ENCODE measurements around the gene SLC7A7. TPM values are rescaled to one million over a fixed set of nuclear protein-coding genes. Genes with fewer than 3 reads are reported as not detected.
"Not testable (repeated sequence)": the region's sequence is repeated elsewhere in the genome, so short reads cannot be mapped to it uniquely, and the experiment has no call there.

Gene SLC7A7
- total and polyA plus RNA-seq, 2 donors (not counting 1 experiment from before 2014, with no cell fraction given) = 6.3 to 9.5 TPM

GRCh38 chr14:22830443-22831010 is 15.3 kb upstream of the SLC7A7 start:
- H3K27ac ChIP-seq (ENCODE audit: insufficient read depth, low read length) = peak overlapping the region; percentile 86
- peak overlapping the region; percentile 89 for H3K4me2 ChIP-seq (ENCODE audit: extremely low read depth, insufficient read depth, low read length)
- peaks cover 2% of the 10 kb centered on the region for H3K4me1 ChIP-seq (ENCODE audit: control insufficient read depth, extremely low read depth, insufficient read depth, low read length)
- H3K36me3 ChIP-seq (ENCODE audit: control insufficient read depth, insufficient read depth, low read length) = peaks cover 4% of the 10 kb centered on the region
- H3K9me3 ChIP-seq (ENCODE audit: control insufficient read depth, insufficient read depth, low read depth, low read length) = no peaks in the 10 kb centered on the region
- no peak for TF ChIP-seq EZH2 (IDR thresholded peaks at IDR 0.05; ENCODE audit: low read length, missing control alignments)
- TF ChIP-seq, protein P1, sequence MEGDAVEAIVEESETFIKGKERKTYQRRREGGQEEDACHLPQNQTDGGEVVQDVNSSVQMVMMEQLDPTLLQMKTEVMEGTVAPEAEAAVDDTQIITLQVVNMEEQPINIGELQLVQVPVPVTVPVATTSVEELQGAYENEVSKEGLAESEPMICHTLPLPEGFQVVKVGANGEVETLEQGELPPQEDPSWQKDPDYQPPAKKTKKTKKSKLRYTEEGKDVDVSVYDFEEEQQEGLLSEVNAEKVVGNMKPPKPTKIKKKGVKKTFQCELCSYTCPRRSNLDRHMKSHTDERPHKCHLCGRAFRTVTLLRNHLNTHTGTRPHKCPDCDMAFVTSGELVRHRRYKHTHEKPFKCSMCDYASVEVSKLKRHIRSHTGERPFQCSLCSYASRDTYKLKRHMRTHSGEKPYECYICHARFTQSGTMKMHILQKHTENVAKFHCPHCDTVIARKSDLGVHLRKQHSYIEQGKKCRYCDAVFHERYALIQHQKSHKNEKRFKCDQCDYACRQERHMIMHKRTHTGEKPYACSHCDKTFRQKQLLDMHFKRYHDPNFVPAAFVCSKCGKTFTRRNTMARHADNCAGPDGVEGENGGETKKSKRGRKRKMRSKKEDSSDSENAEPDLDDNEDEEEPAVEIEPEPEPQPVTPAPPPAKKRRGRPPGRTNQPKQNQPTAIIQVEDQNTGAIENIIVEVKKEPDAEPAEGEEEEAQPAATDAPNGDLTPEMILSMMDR (conservative IDR thresholded peaks at IDR 0.05 in 1 of 2, IDR thresholded peaks at IDR 0.05 in 1 of 2; ENCODE audit: low read depth in 1 of 2, low read length in 2 of 2) = no peak
- no peaks in the 10 kb centered on the region for H3K27me3 ChIP-seq (ENCODE audit: control insufficient read depth, insufficient read depth, low read length)
- peak overlapping the region; percentile 87 for H3K9ac ChIP-seq (ENCODE audit: insufficient read depth, low read length)
- no peak for DNase-seq (ENCODE audit: low read depth in 2 of 2)
- no peaks in the 10 kb centered on the region for H4K20me1 ChIP-seq (ENCODE audit: control insufficient read depth, extremely low read depth, insufficient read depth, low read length)
- peak overlapping the region; percentile 75 to 92 (median 84) for H3K4me3 ChIP-seq (replicated peaks in 1 of 4; ENCODE audit: control extremely low read depth in 1 of 4, insufficient read depth in 1 of 4, low read depth in 3 of 4, low read length in 4 of 4)
- peaks cover 17% of the 10 kb centered on the region for H3K79me2 ChIP-seq (ENCODE audit: control insufficient read depth, insufficient read depth, low read length)
- no peak overlapping the region for H2AFZ ChIP-seq (ENCODE audit: low read length)

GRCh38 chr14:22829661-22830442 is 14.6 kb upstream of the SLC7A7 start, which contains the start of gene MRPL52:
MRPL52 (plus strand) TSS chr14:22829887; CDS start chr14:22829913, 26 bp downstream.
- DNase-seq (ENCODE audit: low read depth in 2 of 2) = peak; percentile 84 to 87

DNA sequence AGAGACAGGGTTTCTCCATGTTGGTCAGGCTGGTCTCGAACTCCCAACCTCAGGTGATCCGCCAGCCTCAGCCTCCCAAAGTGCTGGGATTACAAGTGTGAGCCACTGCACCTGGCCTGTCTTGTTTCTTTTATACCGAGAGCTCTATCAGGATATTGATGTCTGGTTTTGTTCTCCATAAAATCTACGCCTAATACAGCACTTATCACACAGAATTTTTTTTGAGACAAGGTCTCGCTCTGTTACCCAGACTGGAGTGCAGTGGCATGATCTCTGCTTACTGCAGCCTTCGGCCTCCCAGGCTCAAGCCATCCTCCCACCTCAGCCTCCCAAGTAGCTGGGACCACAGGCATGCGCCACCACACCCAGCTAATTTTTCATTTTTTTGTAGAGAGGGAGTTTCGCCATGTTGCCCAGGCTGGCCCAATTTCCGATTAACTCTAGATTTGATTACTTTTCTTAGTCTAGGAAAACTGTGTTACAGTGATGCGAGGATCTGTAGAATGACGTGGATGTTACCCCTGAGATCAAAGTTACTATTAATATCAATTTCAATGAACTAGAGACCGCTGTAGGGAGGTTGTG is 13.9 kb upstream of the SLC7A7 start:
- Histone ChIP-seq H3K79me2 (ENCODE audit: control insufficient read depth, insufficient read depth, low read length) (peaks cover 17% of the 10 kb centered on the region), H2AFZ (ENCODE audit: low read length) (peak overlapping the region; percentile 30), H3K4me2 (ENCODE audit: extremely low read depth, insufficient read depth, low read length) (peak overlapping the region; percentile 1), H3K4me3 (replicated peaks in 1 of 4; ENCODE audit: control extremely low read depth in 1 of 4, insufficient read depth in 1 of 4, low read depth in 3 of 4, low read length in 4 of 4) (peak overlapping the region in 2 of 4 experiments; percentile 85 to 92), H3K27ac (ENCODE audit: insufficient read depth, low read length) (peak overlapping the region; percentile 86)
- not testable (repeated sequence) for H3K36me3 ChIP-seq (ENCODE audit: control insufficient read depth, insufficient read depth, low read length); H4K20me1 ChIP-seq (ENCODE audit: control insufficient read depth, extremely low read depth, insufficient read depth, low read length); H3K4me1 ChIP-seq (ENCODE audit: control insufficient read depth, extremely low read depth, insufficient read depth, low read length); H3K9me3 ChIP-seq (ENCODE audit: control insufficient read depth, insufficient read depth, low read depth, low read length); H3K27me3 ChIP-seq (ENCODE audit: control insufficient read depth, insufficient read depth, low read length); H3K9ac ChIP-seq (ENCODE audit: insufficient read depth, low read length); DNase-seq (ENCODE audit: low read depth in 2 of 2)

More at GRCh38 chr14:22829661-22830442, 14.6 kb upstream of the SLC7A7 start, which contains the start of gene MRPL52:
- H3K4me3 ChIP-seq (replicated peaks in 1 of 4; ENCODE audit: control extremely low read depth in 1 of 4, insufficient read depth in 1 of 4, low read depth in 3 of 4, low read length in 4 of 4) = peak within 1 kb of the TSS; percentile 75 to 92 (median 84)
- TF ChIP-seq EZH2 (IDR thresholded peaks at IDR 0.05; ENCODE audit: low read length, missing control alignments) = no peak
- TF ChIP-seq, protein P1 (conservative IDR thresholded peaks at IDR 0.05 in 1 of 2, IDR thresholded peaks at IDR 0.05 in 1 of 2; ENCODE audit: low read depth in 1 of 2, low read length in 2 of 2) = no peak
- H3K4me1 ChIP-seq (ENCODE audit: control insufficient read depth, extremely low read depth, insufficient read depth, low read length) = peaks cover 2% of the 10 kb centered on the region
- peaks cover 17% of the 10 kb centered on the region for H3K79me2 ChIP-seq (ENCODE audit: control insufficient read depth, insufficient read depth, low read length)
- no peaks in the 10 kb centered on the region for H3K9me3 ChIP-seq (ENCODE audit: control insufficient read depth, insufficient read depth, low read depth, low read length)
- H4K20me1 ChIP-seq (ENCODE audit: control insufficient read depth, extremely low read depth, insufficient read depth, low read length) = no peaks in the 10 kb centered on the region
- peak within 1 kb of the TSS; percentile 89 for H3K4me2 ChIP-seq (ENCODE audit: extremely low read depth, insufficient read depth, low read length)
- no peaks in the 10 kb centered on the region for H3K36me3 ChIP-seq (ENCODE audit: control insufficient read depth, insufficient read depth, low read length)
- H3K27ac ChIP-seq (ENCODE audit: insufficient read depth, low read length) = peak within 1 kb of the TSS; percentile 86
- peak within 1 kb of the TSS; percentile 87 for H3K9ac ChIP-seq (ENCODE audit: insufficient read depth, low read length)
- peak within 1 kb of the TSS; percentile 48 for H2AFZ ChIP-seq (ENCODE audit: low read length)
- H3K27me3 ChIP-seq (ENCODE audit: control insufficient read depth, insufficient read depth, low read length) = no peaks in the 10 kb centered on the region

Measured in fibroblast of lung (primary cell).